Measurements from ENCODE around the gene MAP2K7.

Gene MAP2K7

DNA sequence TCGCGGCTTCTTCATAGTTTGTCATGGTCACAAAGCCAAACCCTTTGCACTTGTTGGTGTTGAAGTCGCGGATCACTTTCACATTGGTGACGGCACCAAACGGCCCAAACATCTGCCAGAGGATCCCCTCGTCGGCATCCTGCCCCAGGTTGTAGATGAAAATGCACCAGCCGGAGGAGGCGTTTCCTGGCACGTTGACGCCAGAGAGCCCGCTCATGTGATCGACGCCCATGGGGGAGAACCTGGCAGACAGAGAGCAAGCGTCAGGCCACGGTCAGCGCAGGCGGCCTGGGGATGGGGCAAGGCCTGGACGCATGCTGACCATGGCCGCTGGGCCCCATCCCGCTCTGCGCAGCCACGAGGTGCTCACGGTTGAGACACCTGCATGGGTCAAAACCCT is 59.9 kb downstream of the MAP2K7 start:
- TF ChIP-seq, protein P1, sequence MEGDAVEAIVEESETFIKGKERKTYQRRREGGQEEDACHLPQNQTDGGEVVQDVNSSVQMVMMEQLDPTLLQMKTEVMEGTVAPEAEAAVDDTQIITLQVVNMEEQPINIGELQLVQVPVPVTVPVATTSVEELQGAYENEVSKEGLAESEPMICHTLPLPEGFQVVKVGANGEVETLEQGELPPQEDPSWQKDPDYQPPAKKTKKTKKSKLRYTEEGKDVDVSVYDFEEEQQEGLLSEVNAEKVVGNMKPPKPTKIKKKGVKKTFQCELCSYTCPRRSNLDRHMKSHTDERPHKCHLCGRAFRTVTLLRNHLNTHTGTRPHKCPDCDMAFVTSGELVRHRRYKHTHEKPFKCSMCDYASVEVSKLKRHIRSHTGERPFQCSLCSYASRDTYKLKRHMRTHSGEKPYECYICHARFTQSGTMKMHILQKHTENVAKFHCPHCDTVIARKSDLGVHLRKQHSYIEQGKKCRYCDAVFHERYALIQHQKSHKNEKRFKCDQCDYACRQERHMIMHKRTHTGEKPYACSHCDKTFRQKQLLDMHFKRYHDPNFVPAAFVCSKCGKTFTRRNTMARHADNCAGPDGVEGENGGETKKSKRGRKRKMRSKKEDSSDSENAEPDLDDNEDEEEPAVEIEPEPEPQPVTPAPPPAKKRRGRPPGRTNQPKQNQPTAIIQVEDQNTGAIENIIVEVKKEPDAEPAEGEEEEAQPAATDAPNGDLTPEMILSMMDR (IDR thresholded peaks at IDR 0.05; ENCODE audit: borderline replicate concordance, insufficient read depth, low read depth, low read length): no peak
- H3K4me3 ChIP-seq (ENCODE audit: low read depth, low read length): no peak overlapping the region
